Measurements from ENCODE around the gene OPHN1.

OPHN1 gene

DNA sequence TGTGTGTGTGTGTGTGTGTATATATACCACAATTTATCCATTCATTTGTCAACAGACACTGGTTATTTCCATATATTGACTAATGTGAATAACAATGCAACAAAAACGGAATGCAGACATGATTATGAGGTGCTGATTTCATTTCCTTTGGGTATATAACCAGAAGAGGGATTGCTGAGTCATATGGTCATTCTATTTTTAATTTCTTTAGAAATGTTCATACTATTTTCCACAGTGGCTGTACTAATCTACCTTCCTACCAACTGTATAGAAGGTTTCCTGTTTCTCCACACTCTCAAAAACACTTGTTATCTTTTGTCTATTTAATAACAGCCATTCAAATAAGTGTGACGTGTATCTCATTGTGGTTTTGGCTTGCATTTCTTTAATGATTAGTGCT lies 269.9 kb downstream of the OPHN1 start:
- DNase-seq (ENCODE audit: low spot score), result no peak
- H3K36me3 ChIP-seq (replicated peaks in 1 of 2; ENCODE audit: control insufficient read depth in 2 of 2, insufficient read depth in 2 of 2, low read length in 2 of 2), result no peaks in the 10 kb centered on the region
- H4K8ac ChIP-seq (ENCODE audit: low read depth, low read length), result no peak overlapping the region
- no peaks in the 10 kb centered on the region for H3K4me1 ChIP-seq (ENCODE audit: control insufficient read depth in 2 of 2, insufficient read depth in 1 of 2, low read depth in 1 of 2, low read length in 2 of 2)
- no peak overlapping the region for H3K4ac ChIP-seq (ENCODE audit: low read length)
- no peak overlapping the region for H3K9ac ChIP-seq (ENCODE audit: low read depth, low read length, poor library complexity)
- H2BK12ac ChIP-seq (ENCODE audit: low read length), result no peak overlapping the region
- no peaks in the 10 kb centered on the region for H3K79me1 ChIP-seq (ENCODE audit: low read depth, low read length)
- no peak overlapping the region for H2BK15ac ChIP-seq (ENCODE audit: low read length)
- H3K4me3 ChIP-seq (ENCODE audit: low read length in 2 of 2), result no peak overlapping the region
- H3K23ac ChIP-seq (ENCODE audit: low read depth, low read length, poor library complexity), result no peak overlapping the region
- H2BK5ac ChIP-seq (ENCODE audit: low read length), result no peak overlapping the region
- no peaks in the 10 kb centered on the region for H3K9me3 ChIP-seq (replicated peaks in 1 of 2; ENCODE audit: control insufficient read depth in 2 of 2, insufficient read depth in 1 of 2, low read depth in 1 of 2, low read length in 2 of 2)
- H2AK5ac ChIP-seq (ENCODE audit: low read depth, low read length), result no peak overlapping the region
- no peak overlapping the region for H3K4me2 ChIP-seq (ENCODE audit: insufficient read depth, low read length, poor library complexity, severe bottlenecking)
- WGBS, 2 donors (ENCODE audit: extremely low coverage in 2 of 2, insufficient read length in 2 of 2, insufficient replicate concordance in 1 of 2), result no CpG with 5 or more reads among the region's 2 CpGs
- no peak overlapping the region for H2BK120ac ChIP-seq (ENCODE audit: low read depth, low read length)
- no peak overlapping the region for H3K27ac ChIP-seq (replicated peaks; ENCODE audit: low read length)
- no peak overlapping the region for H4K91ac ChIP-seq (ENCODE audit: low read depth, low read length, poor library complexity)
- no peak overlapping the region for H3K14ac ChIP-seq (ENCODE audit: low read length)
- H3K18ac ChIP-seq (ENCODE audit: low read length), result no peak overlapping the region
- no peaks in the 10 kb centered on the region for H3K27me3 ChIP-seq (ENCODE audit: control insufficient read depth in 3 of 3, insufficient read depth in 3 of 3, low read depth in 1 of 3, low read length in 3 of 3)
- H2AFZ ChIP-seq (ENCODE audit: low read length), result no peak overlapping the region

DNA sequence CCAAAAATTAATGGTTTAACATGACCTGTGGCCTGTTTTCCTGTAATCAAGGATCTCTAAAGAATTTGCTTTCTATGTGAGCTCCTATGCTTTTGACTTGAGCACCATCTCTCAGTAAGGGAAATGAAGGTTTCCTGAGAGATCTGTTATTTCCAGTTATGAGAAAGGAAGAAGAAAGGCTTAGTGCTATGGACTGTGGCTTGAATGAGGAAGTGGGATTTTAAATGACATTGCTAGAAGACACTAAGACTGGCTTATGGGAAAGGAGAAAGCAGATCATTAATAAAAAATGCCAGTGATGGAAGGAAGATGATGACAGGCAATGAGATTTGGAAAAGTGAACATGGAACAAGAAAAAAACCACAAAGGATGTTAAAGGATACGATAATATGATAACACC lies 285.4 kb downstream of the OPHN1 start:
- H3K4ac ChIP-seq (ENCODE audit: low read length), result no peak overlapping the region
- no peak overlapping the region for H3K27ac ChIP-seq (replicated peaks; ENCODE audit: low read length)
- no peak overlapping the region for H3K9ac ChIP-seq (ENCODE audit: low read depth, low read length, poor library complexity)
- no peak overlapping the region for H2BK5ac ChIP-seq (ENCODE audit: low read length)
- H3K9me3 ChIP-seq (replicated peaks in 1 of 2; ENCODE audit: control insufficient read depth in 2 of 2, insufficient read depth in 1 of 2, low read depth in 1 of 2, low read length in 2 of 2), result no peaks in the 10 kb centered on the region
- no peak overlapping the region for H4K8ac ChIP-seq (ENCODE audit: low read depth, low read length)
- H3K79me1 ChIP-seq (ENCODE audit: low read depth, low read length), result no peaks in the 10 kb centered on the region
- no peak overlapping the region for H3K14ac ChIP-seq (ENCODE audit: low read length)
- H3K4me3 ChIP-seq (ENCODE audit: low read length in 2 of 2), result no peak overlapping the region
- H3K23ac ChIP-seq (ENCODE audit: low read depth, low read length, poor library complexity), result no peak overlapping the region
- H3K27me3 ChIP-seq (ENCODE audit: control insufficient read depth in 3 of 3, insufficient read depth in 3 of 3, low read depth in 1 of 3, low read length in 3 of 3), result no peaks in the 10 kb centered on the region
- H2BK15ac ChIP-seq (ENCODE audit: low read length), result no peak overlapping the region
- H2AK5ac ChIP-seq (ENCODE audit: low read depth, low read length), result no peak overlapping the region
- H4K91ac ChIP-seq (ENCODE audit: low read depth, low read length, poor library complexity), result no peak overlapping the region
- H3K4me1 ChIP-seq (ENCODE audit: control insufficient read depth in 2 of 2, insufficient read depth in 1 of 2, low read depth in 1 of 2, low read length in 2 of 2), result no peaks in the 10 kb centered on the region
- H3K18ac ChIP-seq (ENCODE audit: low read length), result no peak overlapping the region
- no peak overlapping the region for H3K4me2 ChIP-seq (ENCODE audit: insufficient read depth, low read length, poor library complexity, severe bottlenecking)
- H2AFZ ChIP-seq (ENCODE audit: low read length), result no peak overlapping the region
- H2BK12ac ChIP-seq (ENCODE audit: low read length), result no peak overlapping the region
- no peak overlapping the region for H2BK120ac ChIP-seq (ENCODE audit: low read depth, low read length)
- WGBS, 2 donors (ENCODE audit: extremely low coverage in 2 of 2, insufficient read length in 2 of 2, insufficient replicate concordance in 1 of 2), result no CpG with 5 or more reads among the region's 1 CpG
- no peaks in the 10 kb centered on the region for H3K36me3 ChIP-seq (replicated peaks in 1 of 2; ENCODE audit: control insufficient read depth in 2 of 2, insufficient read depth in 2 of 2, low read length in 2 of 2)
- DNase-seq (ENCODE audit: low spot score), result no peak

DNA sequence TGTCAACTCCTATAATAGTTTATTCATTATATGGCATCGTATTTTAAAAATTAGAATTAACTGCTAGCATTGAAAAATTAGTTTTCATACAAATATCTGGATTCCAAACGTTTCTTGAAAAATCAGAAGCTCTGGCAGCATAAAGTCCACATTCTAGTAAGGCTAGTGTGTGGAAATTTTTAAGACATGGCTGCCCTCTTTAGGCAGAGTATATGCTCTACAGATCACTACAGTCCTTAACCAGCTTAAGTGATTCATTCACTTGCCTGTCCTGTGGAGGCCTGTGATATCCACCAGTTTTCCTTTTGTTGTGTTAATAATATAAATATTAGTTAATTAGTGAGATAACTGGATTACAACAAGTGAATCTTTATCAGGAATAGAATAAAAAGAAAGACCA lies 287.2 kb downstream of the OPHN1 start:
- Histone ChIP-seq H3K18ac (ENCODE audit: low read length) (no peak overlapping the region), H3K23ac (ENCODE audit: low read depth, low read length, poor library complexity) (no peak overlapping the region), H4K8ac (ENCODE audit: low read depth, low read length) (no peak overlapping the region), H3K4me3 (ENCODE audit: low read length in 2 of 2) (no peak overlapping the region), H3K14ac (ENCODE audit: low read length) (no peak overlapping the region), H3K9me3 (replicated peaks in 1 of 2; ENCODE audit: control insufficient read depth in 2 of 2, insufficient read depth in 1 of 2, low read depth in 1 of 2, low read length in 2 of 2) (no peaks in the 10 kb centered on the region), H3K27ac (replicated peaks; ENCODE audit: low read length) (no peak overlapping the region), H2AFZ (ENCODE audit: low read length) (no peak overlapping the region), H4K91ac (ENCODE audit: low read depth, low read length, poor library complexity) (no peak overlapping the region), H2BK15ac (ENCODE audit: low read length) (no peak overlapping the region), H3K4me1 (ENCODE audit: control insufficient read depth in 2 of 2, insufficient read depth in 1 of 2, low read depth in 1 of 2, low read length in 2 of 2) (no peaks in the 10 kb centered on the region), H3K36me3 (replicated peaks in 1 of 2; ENCODE audit: control insufficient read depth in 2 of 2, insufficient read depth in 2 of 2, low read length in 2 of 2) (no peaks in the 10 kb centered on the region), H3K4ac (ENCODE audit: low read length) (no peak overlapping the region), H2BK120ac (ENCODE audit: low read depth, low read length) (no peak overlapping the region), H3K27me3 (ENCODE audit: control insufficient read depth in 3 of 3, insufficient read depth in 3 of 3, low read depth in 1 of 3, low read length in 3 of 3) (no peaks in the 10 kb centered on the region), H2AK5ac (ENCODE audit: low read depth, low read length) (no peak overlapping the region), H3K9ac (ENCODE audit: low read depth, low read length, poor library complexity) (no peak overlapping the region), H2BK5ac (ENCODE audit: low read length) (no peak overlapping the region), H2BK12ac (ENCODE audit: low read length) (no peak overlapping the region), H3K4me2 (ENCODE audit: insufficient read depth, low read length, poor library complexity, severe bottlenecking) (no peak overlapping the region), H3K79me1 (ENCODE audit: low read depth, low read length) (no peaks in the 10 kb centered on the region)
- no CpG with 5 or more reads among the region's 2 CpGs for WGBS, 2 donors (ENCODE audit: extremely low coverage in 2 of 2, insufficient read length in 2 of 2, insufficient replicate concordance in 1 of 2)
- DNase-seq (ENCODE audit: low spot score), result no peak

DNA sequence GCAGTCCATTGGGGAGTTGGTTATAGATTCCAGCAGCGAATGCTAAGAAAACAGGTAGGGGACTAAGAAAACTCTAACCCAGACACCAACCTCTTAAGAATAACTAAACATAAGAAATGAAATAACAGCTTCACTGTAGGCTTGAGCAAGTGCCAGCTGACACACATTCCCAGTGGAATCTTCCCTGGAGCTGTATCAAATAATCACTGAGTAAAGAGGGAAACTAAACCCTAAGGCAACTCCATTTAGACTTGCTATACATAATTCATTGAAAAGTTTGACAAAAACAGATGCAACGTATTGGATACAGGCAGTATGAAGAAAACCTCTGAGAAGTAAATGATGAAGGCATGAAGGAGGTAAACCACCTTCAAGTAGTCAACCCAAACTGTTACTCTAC lies 293.5 kb downstream of the OPHN1 start:
- Histone ChIP-seq H4K91ac (ENCODE audit: low read depth, low read length, poor library complexity) (no peak overlapping the region), H3K9me3 (replicated peaks in 1 of 2; ENCODE audit: control insufficient read depth in 2 of 2, insufficient read depth in 1 of 2, low read depth in 1 of 2, low read length in 2 of 2) (no peaks in the 10 kb centered on the region), H3K9ac (ENCODE audit: low read depth, low read length, poor library complexity) (no peak overlapping the region), H3K27me3 (ENCODE audit: control insufficient read depth in 3 of 3, insufficient read depth in 3 of 3, low read depth in 1 of 3, low read length in 3 of 3) (no peaks in the 10 kb centered on the region), H3K4me2 (ENCODE audit: insufficient read depth, low read length, poor library complexity, severe bottlenecking) (no peak overlapping the region), H3K18ac (ENCODE audit: low read length) (no peak overlapping the region), H2BK120ac (ENCODE audit: low read depth, low read length) (no peak overlapping the region), H3K27ac (replicated peaks; ENCODE audit: low read length) (no peak overlapping the region), H3K4me1 (ENCODE audit: control insufficient read depth in 2 of 2, insufficient read depth in 1 of 2, low read depth in 1 of 2, low read length in 2 of 2) (no peaks in the 10 kb centered on the region), H3K14ac (ENCODE audit: low read length) (no peak overlapping the region), H2BK5ac (ENCODE audit: low read length) (no peak overlapping the region), H3K36me3 (replicated peaks in 1 of 2; ENCODE audit: control insufficient read depth in 2 of 2, insufficient read depth in 2 of 2, low read length in 2 of 2) (no peaks in the 10 kb centered on the region), H4K8ac (ENCODE audit: low read depth, low read length) (no peak overlapping the region), H2BK12ac (ENCODE audit: low read length) (no peak overlapping the region), H3K4me3 (ENCODE audit: low read length in 2 of 2) (no peak overlapping the region), H3K23ac (ENCODE audit: low read depth, low read length, poor library complexity) (no peak overlapping the region), H3K4ac (ENCODE audit: low read length) (no peak overlapping the region), H3K79me1 (ENCODE audit: low read depth, low read length) (no peaks in the 10 kb centered on the region), H2BK15ac (ENCODE audit: low read length) (no peak overlapping the region), H2AK5ac (ENCODE audit: low read depth, low read length) (no peak overlapping the region), H2AFZ (ENCODE audit: low read length) (no peak overlapping the region)
- no CpG with 5 or more reads among the region's 2 CpGs for WGBS, 2 donors (ENCODE audit: extremely low coverage in 2 of 2, insufficient read length in 2 of 2, insufficient replicate concordance in 1 of 2)
- no peak for DNase-seq (ENCODE audit: low spot score)
